HAP-1 (cell line): Measurements from ENCODE around the gene NFATC1.

ENCODE experiments used
- DNase-seq, 2 experiments: peaks; one replicate each; pipeline ENCODE4 v3.0.0-alpha.2; 2016 to 2020; ENCODE audit warnings: low spot score in 2 of 2
- H3K27me3 ChIP-seq: fragments of 250-450 bp; sonication (Bioruptor Pico); 2 replicates; pipeline ENCODE4 v1.5.1; 2020; ENCODE audit warnings: low read depth, mild to moderate bottlenecking, moderate library complexity
- H3K36me3 ChIP-seq: fragments of 250-450 bp; sonication (Bioruptor Pico); replicated peaks from 2 replicates; pipeline ENCODE4 v1.5.1; 2020; ENCODE audit warnings: mild to moderate bottlenecking
- H3K4me1 ChIP-seq: fragments of 250-450 bp; sonication (Bioruptor Pico); 2 replicates; pipeline ENCODE4 v1.5.1; 2020; ENCODE audit warnings: mild to moderate bottlenecking
- H3K4me3 ChIP-seq: fragments of 250-450 bp; sonication (Bioruptor Pico); 2 replicates; pipeline ENCODE4 v1.5.1; 2020; ENCODE audit warnings: mild to moderate bottlenecking, moderate library complexity
- H3K9me3 ChIP-seq: fragments of 250-450 bp; sonication (Bioruptor Pico); 2 replicates; pipeline ENCODE4 v1.5.1; 2020; ENCODE audit warnings: mild to moderate bottlenecking, moderate library complexity
- in situ Hi-C: fragments of 300-500 bp; cut with MboI; formaldehyde crosslinking; loops from 3 replicates; pipeline ENCODE4 v1.14.3; 2020; ENCODE audit warnings: low sequenced_read_pairs, inconsistent platforms, mixed read lengths

The NFATC1 gene

DNA sequence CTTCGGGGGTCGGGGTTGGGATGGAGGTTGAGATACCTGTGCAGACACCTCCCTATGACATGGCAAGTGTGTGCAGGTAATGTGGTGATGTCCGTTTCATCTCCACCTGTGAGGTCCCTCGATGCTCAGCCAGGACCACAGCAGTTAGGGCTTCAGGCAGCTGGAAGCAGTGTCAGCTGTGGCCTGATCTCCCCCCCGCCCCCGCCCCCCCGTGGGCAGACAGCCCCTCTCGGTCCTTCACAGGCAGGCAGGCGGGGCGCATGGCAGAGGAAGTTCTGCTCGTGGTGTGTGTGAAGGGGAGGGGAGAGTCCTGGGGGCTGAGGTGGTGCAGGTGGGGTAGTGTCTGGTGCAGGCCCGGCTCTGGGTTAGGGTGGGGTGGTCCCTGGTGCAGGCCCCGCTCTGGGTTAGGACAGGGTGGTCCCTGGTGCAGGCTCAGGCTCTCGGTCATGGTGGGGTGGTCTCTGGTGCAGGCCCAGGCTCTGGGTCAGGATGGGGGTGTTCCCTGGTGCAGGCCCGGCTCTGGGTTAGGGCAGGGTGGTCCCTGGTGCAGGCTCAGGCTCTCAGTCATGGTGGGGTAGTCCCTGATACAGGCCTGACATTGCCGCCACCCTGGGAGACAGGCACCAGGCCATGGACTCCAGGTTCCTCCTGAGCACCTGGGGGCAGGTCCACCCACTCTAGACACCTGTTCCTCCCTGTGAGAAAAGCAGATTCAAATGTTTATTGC is 94.3 kb downstream of the NFATC1 start:
- H3K4me1 ChIP-seq: no peaks in the 10 kb centered on the region
- no peaks in the 10 kb centered on the region for H3K9me3 ChIP-seq
- DNase-seq: no peak
- no peaks in the 10 kb centered on the region for H3K27me3 ChIP-seq
- no peaks in the 10 kb centered on the region for H3K36me3 ChIP-seq
- in situ Hi-C loops: no loop called here
- H3K4me3 ChIP-seq: no peak overlapping the region

DNA sequence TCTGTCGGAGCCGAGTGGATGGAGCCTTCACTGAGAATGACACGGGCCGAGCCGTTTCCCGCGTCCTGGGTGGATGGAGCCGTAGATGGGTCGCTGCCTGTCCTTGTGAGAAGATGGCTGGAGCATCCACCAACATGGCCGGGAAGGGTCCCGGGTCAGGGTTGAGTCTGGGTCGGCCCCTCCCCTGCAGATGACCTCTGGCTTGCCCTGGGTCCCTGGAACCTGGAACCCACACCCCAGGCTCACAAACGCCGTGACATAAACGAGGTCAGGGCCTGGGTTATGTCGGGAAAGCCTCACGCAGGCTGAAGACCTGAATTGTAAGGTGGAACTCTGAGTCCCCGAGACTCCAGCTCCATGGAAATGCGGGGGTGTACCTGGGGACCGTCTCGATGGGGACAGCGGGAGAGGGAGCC is 94.9 kb downstream of the NFATC1 start:
- H3K4me3 ChIP-seq: no peak overlapping the region
- H3K9me3 ChIP-seq: no peaks in the 10 kb centered on the region
- no peaks in the 10 kb centered on the region for H3K4me1 ChIP-seq
- in situ Hi-C loops: no loop called here
- H3K36me3 ChIP-seq: no peaks in the 10 kb centered on the region
- DNase-seq: no peak
- no peaks in the 10 kb centered on the region for H3K27me3 ChIP-seq

DNA sequence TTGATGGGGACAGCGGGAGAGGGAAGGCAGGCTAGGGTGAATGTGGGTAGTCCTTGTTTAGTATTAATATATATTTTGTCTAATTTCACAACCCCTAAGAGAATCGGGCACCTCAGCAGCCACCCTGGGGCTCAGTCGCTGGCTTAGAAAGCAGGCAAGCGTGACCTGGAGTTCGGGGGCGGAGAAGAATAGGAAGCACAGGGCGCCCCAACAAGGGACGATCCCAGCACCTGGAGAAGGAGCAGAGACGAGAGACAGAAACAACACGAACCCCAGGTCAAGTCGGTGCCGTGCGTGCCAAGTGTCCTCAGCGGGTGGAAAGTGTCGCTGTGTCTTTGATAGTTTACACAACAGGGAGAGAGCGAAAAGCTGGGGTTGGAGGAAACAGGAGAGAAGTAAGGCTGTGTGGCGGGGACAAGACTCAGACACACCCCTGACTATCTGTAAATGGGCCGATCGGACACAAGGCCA is 95.4 kb downstream of the NFATC1 start:
- Histone ChIP-seq H3K27me3 (no peaks in the 10 kb centered on the region), H3K36me3 (no peaks in the 10 kb centered on the region), H3K4me3 (no peak overlapping the region), H3K9me3 (no peaks in the 10 kb centered on the region), H3K4me1 (no peaks in the 10 kb centered on the region)
- in situ Hi-C loops: no loop called here
- DNase-seq: no peak

DNA sequence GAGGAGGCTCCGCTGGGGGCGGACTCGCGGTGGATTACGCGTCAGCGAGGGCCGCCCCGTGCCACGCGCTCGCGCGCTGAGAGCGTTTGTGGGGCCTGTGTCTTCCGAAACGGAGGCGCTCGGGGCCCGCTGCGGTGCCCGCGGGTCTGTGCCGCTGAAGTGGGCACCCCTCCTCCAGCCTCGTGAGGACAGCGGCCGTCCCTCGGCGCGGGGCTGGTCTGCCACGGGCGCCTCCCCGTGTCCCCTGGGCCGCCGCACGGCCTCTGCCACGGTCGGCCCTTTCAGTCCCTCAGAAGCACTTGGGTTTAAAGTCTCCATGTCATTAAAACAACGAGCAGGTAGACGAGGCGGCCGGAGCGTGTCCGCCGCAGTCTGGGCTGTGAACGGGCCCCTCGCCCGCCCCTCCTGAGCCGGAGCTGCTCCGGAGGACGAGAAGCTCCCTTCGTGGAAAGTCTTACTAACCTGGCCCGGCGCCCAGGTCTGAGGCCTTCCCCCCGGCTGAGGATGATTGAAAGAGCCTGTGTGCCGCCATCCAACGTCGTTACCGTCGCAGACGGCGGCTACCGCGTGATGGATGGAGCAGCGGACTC is 97.6 kb downstream of the NFATC1 start:
- no peak for DNase-seq
- Histone ChIP-seq H3K4me1 (no peaks in the 10 kb centered on the region), H3K9me3 (no peaks in the 10 kb centered on the region; the same call in 1 of the 2 replicates), H3K4me3 (no peak overlapping the region), H3K27me3 (no peaks in the 10 kb centered on the region), H3K36me3 (no peaks in the 10 kb centered on the region)
- in situ Hi-C loops: no loop called here

DNA sequence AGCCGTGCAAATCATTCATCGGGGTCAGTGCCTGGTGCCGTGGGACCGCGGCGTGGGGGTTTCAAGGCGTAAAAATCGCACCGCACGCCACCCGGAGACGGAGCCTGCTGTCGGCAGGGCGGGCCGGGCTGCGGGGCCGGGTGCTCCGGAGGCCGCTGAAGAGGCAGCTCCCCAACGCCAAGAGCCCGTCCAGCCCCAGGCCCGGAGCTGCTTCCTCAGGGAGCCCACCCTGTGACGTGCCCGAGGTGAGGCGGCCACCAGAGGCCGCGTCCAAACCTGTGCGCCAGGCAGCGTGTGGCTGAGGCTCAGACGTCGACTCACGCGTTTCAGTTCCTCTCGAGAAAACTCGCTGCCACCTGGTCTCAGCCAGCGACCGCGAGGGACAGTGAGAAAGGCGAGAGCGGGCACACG is 98.1 kb downstream of the NFATC1 start:
- no peak for DNase-seq
- Histone ChIP-seq H3K4me3 (no peak overlapping the region), H3K4me1 (no peaks in the 10 kb centered on the region), H3K27me3 (no peaks in the 10 kb centered on the region), H3K36me3 (no peaks in the 10 kb centered on the region), H3K9me3 (no peaks in the 10 kb centered on the region; the same call in 1 of the 2 replicates)
- in situ Hi-C loops: no loop called here

DNA sequence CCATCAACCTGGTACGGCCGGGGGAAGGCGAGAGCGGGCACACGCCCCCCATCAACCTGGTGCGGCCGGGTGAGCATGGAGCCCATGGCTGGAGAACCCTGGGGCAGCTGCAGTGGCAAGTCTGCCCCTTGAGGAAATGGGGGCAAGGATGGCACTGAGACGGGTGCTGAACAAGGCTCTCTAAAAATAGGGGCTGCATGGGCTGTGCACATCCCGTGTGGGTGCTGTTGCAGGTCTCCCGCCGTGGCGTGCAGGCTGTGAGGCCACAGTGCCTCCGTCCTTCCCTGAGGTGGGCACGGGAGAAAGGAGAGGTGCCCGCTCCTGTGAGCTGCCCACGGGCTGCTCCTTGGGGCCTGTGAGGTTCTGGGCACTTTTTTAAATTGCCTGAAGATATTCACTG is 99.2 kb downstream of the NFATC1 start:
- DNase-seq: no peak
- Histone ChIP-seq H3K9me3 (no peaks in the 10 kb centered on the region; the same call in 1 of the 2 replicates), H3K4me3 (no peak overlapping the region), H3K4me1 (no peaks in the 10 kb centered on the region), H3K27me3 (no peaks in the 10 kb centered on the region), H3K36me3 (no peaks in the 10 kb centered on the region)
- in situ Hi-C loops: no loop called here

DNA sequence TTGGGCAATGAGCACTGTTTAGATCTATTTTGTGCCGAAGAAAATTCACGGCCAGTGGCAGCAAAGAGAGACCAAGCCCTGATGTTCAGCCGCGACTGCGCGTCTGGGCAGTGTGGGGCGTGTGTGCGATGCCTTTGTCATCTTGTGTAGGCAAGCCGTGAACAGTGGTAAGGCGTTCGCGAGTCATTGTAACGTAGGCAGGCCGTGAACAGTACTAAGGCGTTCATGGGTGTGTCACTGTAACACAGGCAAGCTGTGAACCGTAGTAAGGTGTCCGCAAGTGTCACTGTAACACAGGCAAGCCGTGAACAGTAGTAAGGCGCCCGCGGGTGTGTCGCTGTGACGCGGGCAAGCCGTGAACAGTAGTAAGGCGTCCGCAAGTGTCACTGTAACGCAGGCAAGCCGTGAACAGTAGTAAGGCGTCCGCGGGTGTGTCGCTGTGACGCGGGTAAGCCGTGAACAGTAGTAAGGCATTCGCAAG is 99.9 kb downstream of the NFATC1 start:
- in situ Hi-C loops: no loop called here
- Histone ChIP-seq H3K36me3 (no peaks in the 10 kb centered on the region), H3K27me3 (no peaks in the 10 kb centered on the region), H3K9me3 (no peaks in the 10 kb centered on the region; the same call in none of the 2 replicates), H3K4me3 (no peak overlapping the region), H3K4me1 (no peaks in the 10 kb centered on the region)
- DNase-seq: no peak

DNA sequence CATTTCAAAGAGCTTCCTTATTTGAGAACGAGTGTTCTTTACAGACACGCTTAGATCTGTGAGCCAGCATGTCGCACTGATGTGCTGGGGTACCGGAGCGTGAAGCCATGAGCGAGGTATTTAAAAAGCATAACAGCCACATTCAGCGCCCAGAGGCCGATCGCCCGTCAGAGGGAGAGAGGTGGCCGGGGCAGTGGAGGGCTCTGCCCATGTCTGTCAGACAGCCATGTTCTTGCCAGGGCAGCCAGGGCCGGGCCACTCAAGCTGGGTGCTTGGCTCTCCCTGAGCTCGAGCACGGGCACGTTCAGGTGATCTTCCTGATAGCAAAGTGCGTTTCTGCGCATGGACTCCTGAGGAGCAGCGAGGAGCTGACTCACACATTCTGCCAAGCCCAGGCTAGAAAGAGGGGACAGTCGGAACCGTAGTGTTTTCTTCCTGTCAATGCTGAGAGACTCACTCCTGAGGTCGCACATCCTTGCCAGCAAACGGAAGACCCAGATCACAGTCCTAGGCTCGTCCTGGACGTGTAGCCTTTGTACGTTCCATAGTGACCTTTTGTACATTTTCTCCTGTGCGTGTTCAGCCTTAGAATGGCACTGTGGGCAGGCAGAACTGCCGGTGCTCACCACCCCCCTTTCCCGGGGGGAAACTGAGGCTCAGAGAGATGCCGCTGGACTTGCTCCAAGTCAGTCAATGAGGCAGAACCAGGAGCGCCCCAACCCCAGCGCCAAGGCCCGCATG is 100.7 kb downstream of the NFATC1 start:
- H3K4me3 ChIP-seq: no peak overlapping the region
- H3K9me3 ChIP-seq: no peaks in the 10 kb centered on the region; the same call in none of the 2 replicates
- no peak for DNase-seq
- H3K4me1 ChIP-seq: no peaks in the 10 kb centered on the region
- H3K27me3 ChIP-seq: no peaks in the 10 kb centered on the region
- in situ Hi-C loops: no loop called here
- H3K36me3 ChIP-seq: no peaks in the 10 kb centered on the region

DNA sequence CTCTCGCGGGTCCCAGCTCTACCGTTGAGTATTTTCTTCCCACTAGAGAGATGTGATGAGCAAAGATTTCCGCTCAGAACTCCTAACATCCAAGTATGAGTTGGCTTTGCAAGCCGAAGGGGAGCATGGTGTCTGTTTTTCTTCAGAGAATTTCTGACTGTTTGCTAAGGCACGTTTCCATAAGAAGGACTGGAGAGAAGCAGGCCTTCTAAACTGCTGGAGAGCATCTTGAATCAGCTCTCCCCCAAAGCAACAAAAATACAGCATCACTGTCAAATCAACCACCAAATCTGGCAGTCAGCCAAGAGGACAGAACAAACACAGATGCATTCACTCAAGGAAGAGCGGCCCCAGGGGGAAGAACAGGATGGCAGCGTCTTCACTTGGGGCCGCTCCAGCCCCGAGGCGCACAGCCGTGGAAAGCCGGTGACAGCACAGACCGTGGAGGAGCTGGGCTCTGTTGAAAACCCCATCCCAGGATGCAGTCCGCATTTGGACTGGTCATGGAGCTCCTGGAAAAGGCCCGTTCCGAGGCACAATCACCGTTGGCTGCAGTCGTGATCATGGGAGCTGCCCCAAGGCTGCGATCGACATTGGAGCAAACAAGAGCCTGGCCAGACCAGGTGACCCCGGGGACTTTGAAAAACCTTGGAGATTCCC is 101.4 kb downstream of the NFATC1 start:
- Histone ChIP-seq H3K4me3 (no peak overlapping the region), H3K4me1 (no peaks in the 10 kb centered on the region), H3K36me3 (no peaks in the 10 kb centered on the region), H3K9me3 (no peaks in the 10 kb centered on the region; the same call in none of the 2 replicates), H3K27me3 (no peaks in the 10 kb centered on the region)
- in situ Hi-C loops: no loop called here
- no peak for DNase-seq

DNA sequence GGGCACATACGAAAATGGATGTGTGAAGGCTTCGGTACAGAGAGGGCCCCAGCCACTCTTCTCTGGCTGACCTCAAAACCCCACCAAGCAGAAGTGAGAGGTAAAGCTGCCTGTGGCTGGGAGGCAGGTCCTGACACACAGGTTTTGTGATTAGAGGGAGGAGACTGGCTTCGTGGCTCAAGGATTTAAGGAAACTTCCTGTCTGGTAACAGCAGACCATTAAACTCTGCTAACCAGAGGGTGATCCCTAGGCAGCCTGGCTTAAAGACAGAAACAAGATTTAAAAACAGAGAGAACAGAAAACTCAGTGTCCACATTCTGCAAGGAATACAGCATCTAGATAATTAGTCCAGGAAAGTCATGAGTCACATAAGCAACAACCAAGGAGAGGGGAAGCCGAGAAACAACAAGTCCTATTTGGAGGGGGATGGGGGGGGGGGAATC is 101.9 kb downstream of the NFATC1 start:
- no peak overlapping the region for H3K4me3 ChIP-seq
- no peaks in the 10 kb centered on the region; the same call in none of the 2 replicates for H3K9me3 ChIP-seq
- H3K36me3 ChIP-seq: no peaks in the 10 kb centered on the region
- in situ Hi-C loops: no loop called here
- no peak for DNase-seq
- no peaks in the 10 kb centered on the region for H3K27me3 ChIP-seq
- no peaks in the 10 kb centered on the region for H3K4me1 ChIP-seq

DNA sequence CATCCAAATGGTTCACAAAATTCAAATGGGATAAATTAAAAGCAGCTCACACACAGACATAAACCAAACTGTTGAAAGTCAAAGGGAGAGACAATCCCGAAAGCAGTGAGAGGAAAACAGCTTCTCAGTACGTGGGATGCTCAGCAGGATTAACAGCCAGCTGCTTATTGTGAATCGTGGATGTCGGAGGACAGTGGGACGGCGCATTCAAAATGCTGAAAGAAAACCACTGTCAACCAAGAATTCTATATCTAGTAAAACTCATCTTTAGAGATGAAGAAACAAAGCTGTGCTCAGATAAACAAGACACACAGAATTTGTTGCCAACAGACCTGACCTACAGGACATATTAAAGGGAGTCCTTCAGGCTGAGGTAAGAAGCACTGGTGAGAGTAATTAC is 102.9 kb downstream of the NFATC1 start:
- no peak overlapping the region for H3K4me3 ChIP-seq
- no peaks in the 10 kb centered on the region for H3K36me3 ChIP-seq
- no peaks in the 10 kb centered on the region for H3K27me3 ChIP-seq
- H3K9me3 ChIP-seq: no peaks in the 10 kb centered on the region; the same call in none of the 2 replicates
- no peak for DNase-seq
- no peaks in the 10 kb centered on the region for H3K4me1 ChIP-seq
- in situ Hi-C loops: no loop called here

DNA sequence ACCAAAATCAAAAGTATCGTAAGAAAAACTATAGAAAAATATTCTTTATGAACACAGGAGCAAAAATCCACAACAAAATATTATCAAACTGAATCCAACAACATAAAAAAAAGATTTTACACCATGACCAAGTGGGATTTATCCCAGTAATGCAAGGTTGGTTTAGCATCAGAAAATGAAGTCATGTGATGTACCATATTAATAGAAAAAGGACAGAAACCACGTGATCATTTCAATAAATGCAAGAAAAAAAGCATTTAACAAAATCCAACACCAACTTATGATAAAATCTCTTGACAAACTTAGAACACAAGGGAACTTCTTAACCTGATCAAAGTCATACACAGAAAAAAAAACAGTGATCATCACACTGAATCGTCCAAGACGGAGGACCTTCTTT is 105.3 kb downstream of the NFATC1 start:
- Histone ChIP-seq H3K36me3 (no peaks in the 10 kb centered on the region), H3K4me3 (no peak overlapping the region), H3K27me3 (no peaks in the 10 kb centered on the region), H3K9me3 (no peaks in the 10 kb centered on the region; the same call in none of the 2 replicates), H3K4me1 (no peaks in the 10 kb centered on the region)
- in situ Hi-C loops: no loop called here
- no peak for DNase-seq

DNA sequence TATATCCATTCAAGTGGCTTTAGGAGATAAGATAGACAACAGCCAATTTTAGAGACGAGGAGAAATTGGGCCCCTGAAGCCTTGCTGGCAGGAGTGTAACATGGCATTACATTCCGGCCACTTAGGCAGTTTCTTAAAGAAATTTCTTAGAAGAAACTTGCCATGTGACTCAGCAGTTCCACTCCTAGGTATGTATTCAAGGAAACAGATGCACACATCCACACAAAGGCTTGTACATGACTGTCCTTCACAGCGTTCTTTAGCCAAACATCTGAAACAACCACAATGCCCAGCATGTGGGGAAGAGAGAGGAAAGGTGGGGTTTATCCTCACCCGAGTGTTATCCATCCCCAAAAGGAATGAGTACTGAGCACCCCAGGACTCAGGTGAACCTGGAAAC is 107.1 kb downstream of the NFATC1 start:
- Histone ChIP-seq H3K4me3 (no peak overlapping the region), H3K4me1 (no peaks in the 10 kb centered on the region), H3K9me3 (no peaks in the 10 kb centered on the region; the same call in none of the 2 replicates), H3K36me3 (no peaks in the 10 kb centered on the region), H3K27me3 (no peaks in the 10 kb centered on the region)
- in situ Hi-C loops: no loop called here
- no peak for DNase-seq
